ENCODE measurements around the gene HK1. TPM values are rescaled to one million over a fixed set of nuclear protein-coding genes. Genes with fewer than 3 reads are reported as not detected.
"Not testable (repeated sequence)": the region's sequence is repeated elsewhere in the genome, so short reads cannot be mapped to it uniquely, and the experiment has no call there.

HK1 gene
- total and polyA plus RNA-seq, 4 experiments from 2014 or later = 68.6 to 156 (median 112) TPM

- CTCF ChIA-PET (ENCODE audit: partially characterized antibody) = no interaction called here
- Histone ChIP-seq H3K4me1 (ENCODE audit: insufficient read depth, low read length) (no peaks in the 10 kb centered on the region), H3K27me3 (ENCODE audit: insufficient read depth, low read length) (no peaks in the 10 kb centered on the region), H3K27ac (ENCODE audit: low read depth, low read length) (no peak overlapping the region), H3K36me3 (ENCODE audit: insufficient read depth, low read length) (no peaks in the 10 kb centered on the region), H3K9me3 (ENCODE audit: control insufficient read depth in 1 of 2, low read length in 2 of 2) (no peaks in the 10 kb centered on the region), H3K4me3 (ENCODE audit: low read length in 2 of 2) (no peak overlapping the region)
- H3K9me3 Mint-ChIP-seq = peaks cover 0 to 3% (median 0%) of the 10 kb centered on the region in 8 donors
- H3K27me3 Mint-ChIP-seq = peaks cover 0 to 5% of the 10 kb centered on the region in 2 donors
- no peak for DNase-seq
- POLR2A ChIA-PET (ENCODE audit: partially characterized antibody) = no interaction called here
- H3K4me3 Mint-ChIP-seq = no peak overlapping the region
- no peak overlapping the region for H3K27ac Mint-ChIP-seq
- no peaks in the 10 kb centered on the region for H3K4me1 Mint-ChIP-seq
- intact Hi-C loops (cut with micrococcal nuclease) = no loop called here
- no peaks in the 10 kb centered on the region for H3K36me3 Mint-ChIP-seq
Observed at GRCh38 chr10:69281507-69282413, 3.5 kb downstream of the HK1 start.

DNA sequence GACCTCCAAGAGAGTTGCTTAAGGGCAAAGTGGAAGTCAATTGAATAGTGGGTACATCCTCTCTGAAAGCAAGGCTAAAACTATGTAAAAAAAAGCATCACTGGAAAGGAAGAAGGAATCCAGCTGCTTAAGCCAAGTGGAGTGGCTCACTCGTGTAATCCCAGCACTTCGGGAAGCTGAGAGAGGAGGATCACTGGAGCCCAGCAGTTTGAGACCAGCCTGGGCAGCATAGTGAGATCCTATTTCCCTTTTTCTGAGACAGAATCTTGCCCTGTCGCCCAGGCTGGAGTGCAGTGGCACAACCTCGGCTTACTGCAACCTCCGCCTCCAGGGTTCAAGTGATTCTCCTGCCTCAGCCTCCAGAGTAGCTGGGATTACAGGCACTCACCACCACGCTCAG is 6.1 kb downstream of the HK1 start:
- H3K36me3 Mint-ChIP-seq; H3K27ac Mint-ChIP-seq; H3K4me3 Mint-ChIP-seq; CTCF ChIA-PET (ENCODE audit: partially characterized antibody); H3K4me1 ChIP-seq (ENCODE audit: insufficient read depth, low read length); H3K9me3 Mint-ChIP-seq; H3K4me3 ChIP-seq (ENCODE audit: low read length in 2 of 2); H3K4me1 Mint-ChIP-seq; intact Hi-C loops (cut with micrococcal nuclease); POLR2A ChIA-PET (ENCODE audit: partially characterized antibody); H3K9me3 ChIP-seq (ENCODE audit: control insufficient read depth in 1 of 2, low read length in 2 of 2); DNase-seq; H3K27me3 Mint-ChIP-seq; H3K27ac ChIP-seq (ENCODE audit: low read depth, low read length); H3K27me3 ChIP-seq (ENCODE audit: insufficient read depth, low read length); H3K36me3 ChIP-seq (ENCODE audit: insufficient read depth, low read length): not testable (repeated sequence)

DNA sequence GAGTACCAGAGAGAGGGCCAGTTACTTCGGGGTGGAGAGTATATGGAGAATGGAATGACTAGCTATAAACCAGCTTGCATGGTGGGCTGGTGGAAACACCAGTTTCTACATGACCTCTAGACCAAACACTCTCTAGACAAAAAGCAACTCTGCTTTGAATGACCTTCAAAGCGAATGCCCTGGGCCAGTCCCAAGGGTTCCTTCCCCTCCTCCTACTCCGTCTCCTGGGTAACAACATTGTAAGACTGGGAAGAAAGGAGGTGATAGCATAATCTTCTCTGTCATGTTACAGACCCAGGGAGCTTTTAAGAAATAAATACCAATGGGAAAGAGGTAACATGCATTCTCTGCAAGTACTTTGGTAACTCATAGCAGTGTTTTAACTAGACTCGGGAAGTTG is 7.4 kb downstream of the HK1 start:
- ChIA-PET POLR2A (ENCODE audit: partially characterized antibody) (no interaction called here), CTCF (ENCODE audit: partially characterized antibody) (no interaction called here)
- no peaks in the 10 kb centered on the region for H3K36me3 Mint-ChIP-seq
- intact Hi-C loops (cut with micrococcal nuclease) = no loop called here
- H3K27ac ChIP-seq (ENCODE audit: low read depth, low read length) = no peak overlapping the region
- no peaks in the 10 kb centered on the region for H3K27me3 ChIP-seq (ENCODE audit: insufficient read depth, low read length)
- H3K9me3 ChIP-seq (ENCODE audit: control insufficient read depth in 1 of 2, low read length in 2 of 2) = no peaks in the 10 kb centered on the region
- no peaks in the 10 kb centered on the region for H3K36me3 ChIP-seq (ENCODE audit: insufficient read depth, low read length)
- H3K4me1 Mint-ChIP-seq = no peaks in the 10 kb centered on the region
- H3K4me3 Mint-ChIP-seq = no peak overlapping the region
- H3K4me3 ChIP-seq (ENCODE audit: low read length in 2 of 2) = no peak overlapping the region
- peaks cover 0 to 3% (median 0%) of the 10 kb centered on the region in 8 donors for H3K9me3 Mint-ChIP-seq
- H3K27ac Mint-ChIP-seq = no peak overlapping the region
- peaks cover 0 to 6% of the 10 kb centered on the region in 2 donors for H3K27me3 Mint-ChIP-seq
- no peaks in the 10 kb centered on the region for H3K4me1 ChIP-seq (ENCODE audit: insufficient read depth, low read length)
- no peak for DNase-seq

GRCh38 chr10:69287181-69287580 is 8.9 kb downstream of the HK1 start:
- H3K4me1 ChIP-seq (ENCODE audit: insufficient read depth, low read length) = no peaks in the 10 kb centered on the region
- H3K4me3 Mint-ChIP-seq = no peak overlapping the region

GRCh38 chr10:69290993-69291392 is 12.7 kb downstream of the HK1 start:
- no peaks in the 10 kb centered on the region for H3K9me3 ChIP-seq (ENCODE audit: control insufficient read depth in 1 of 2, low read length in 2 of 2)
- no peak overlapping the region for H3K27ac Mint-ChIP-seq
- H3K27me3 Mint-ChIP-seq = peaks cover 0 to 2% of the 10 kb centered on the region in 2 donors
- intact Hi-C loops (cut with micrococcal nuclease) = no loop called here
- DNase-seq = no peak
- no peaks in the 10 kb centered on the region for H3K36me3 ChIP-seq (ENCODE audit: insufficient read depth, low read length)
- no peak overlapping the region for H3K27ac ChIP-seq (ENCODE audit: low read depth, low read length)
- no peaks in the 10 kb centered on the region for H3K9me3 Mint-ChIP-seq
- H3K4me3 ChIP-seq (ENCODE audit: low read length in 2 of 2) = no peak overlapping the region
- H3K4me1 Mint-ChIP-seq = peaks cover 0 to 3% (median 0%) of the 10 kb centered on the region in 4 donors
- ChIA-PET POLR2A (ENCODE audit: partially characterized antibody) (no interaction called here), CTCF (ENCODE audit: partially characterized antibody) (no interaction called here)
- H3K4me1 ChIP-seq (ENCODE audit: insufficient read depth, low read length) = no peaks in the 10 kb centered on the region
- no peaks in the 10 kb centered on the region for H3K27me3 ChIP-seq (ENCODE audit: insufficient read depth, low read length)
- no peaks in the 10 kb centered on the region for H3K36me3 Mint-ChIP-seq
- no peak overlapping the region for H3K4me3 Mint-ChIP-seq

More at GRCh38 chr10:69287181-69287580, 8.9 kb downstream of the HK1 start:
- intact Hi-C loops (cut with micrococcal nuclease) = no loop called here
- no peaks in the 10 kb centered on the region for H3K9me3 Mint-ChIP-seq
- H3K27me3 Mint-ChIP-seq = peaks cover 0 to 2% of the 10 kb centered on the region in 2 donors
- DNase-seq = no peak
- POLR2A ChIA-PET (ENCODE audit: partially characterized antibody) = no interaction called here
- no peaks in the 10 kb centered on the region for H3K4me1 Mint-ChIP-seq
- Histone ChIP-seq H3K36me3 (ENCODE audit: insufficient read depth, low read length) (no peaks in the 10 kb centered on the region), H3K27me3 (ENCODE audit: insufficient read depth, low read length) (no peaks in the 10 kb centered on the region), H3K9me3 (ENCODE audit: control insufficient read depth in 1 of 2, low read length in 2 of 2) (no peaks in the 10 kb centered on the region), H3K27ac (ENCODE audit: low read depth, low read length) (no peak overlapping the region), H3K4me3 (ENCODE audit: low read length in 2 of 2) (no peak overlapping the region)
- H3K27ac Mint-ChIP-seq = no peak overlapping the region
- CTCF ChIA-PET (ENCODE audit: partially characterized antibody) = interaction anchor here (1.4 kb wide), 1 partner anchor 106 kb away, joined by 4 read pairs; no protein-coding TSS in a partner anchor
- H3K36me3 Mint-ChIP-seq = no peaks in the 10 kb centered on the region

GRCh38 chr10:69292459-69292858 is 14.2 kb downstream of the HK1 start:
- no peaks in the 10 kb centered on the region for H3K36me3 Mint-ChIP-seq
- intact Hi-C loops (cut with micrococcal nuclease) = no loop called here
- H3K9me3 Mint-ChIP-seq = no peaks in the 10 kb centered on the region
- H3K4me3 ChIP-seq (ENCODE audit: low read length in 2 of 2) = no peak overlapping the region
- H3K36me3 ChIP-seq (ENCODE audit: insufficient read depth, low read length) = no peaks in the 10 kb centered on the region
- ChIA-PET CTCF (ENCODE audit: partially characterized antibody) (no interaction called here), POLR2A (ENCODE audit: partially characterized antibody) (no interaction called here)
- H3K4me1 ChIP-seq (ENCODE audit: insufficient read depth, low read length) = no peaks in the 10 kb centered on the region
- no peak overlapping the region for H3K27ac ChIP-seq (ENCODE audit: low read depth, low read length)
- no peak for DNase-seq
- H3K27me3 Mint-ChIP-seq = peaks cover 0 to 2% of the 10 kb centered on the region in 2 donors
- no peak overlapping the region for H3K4me3 Mint-ChIP-seq
- H3K27ac Mint-ChIP-seq = no peak overlapping the region
- no peaks in the 10 kb centered on the region for H3K27me3 ChIP-seq (ENCODE audit: insufficient read depth, low read length)
- H3K4me1 Mint-ChIP-seq = peaks cover 0 to 3% (median 0%) of the 10 kb centered on the region in 4 donors
- H3K9me3 ChIP-seq (ENCODE audit: control insufficient read depth in 1 of 2, low read length in 2 of 2) = no peaks in the 10 kb centered on the region

- H3K9me3 ChIP-seq (ENCODE audit: control insufficient read depth in 1 of 2, low read length in 2 of 2) = no peaks in the 10 kb centered on the region
- DNase-seq = no peak
- Mint-ChIP-seq H3K4me1 (peaks cover 0 to 3% (median 0%) of the 10 kb centered on the region in 4 donors), H3K4me3 (no peak overlapping the region), H3K27ac (no peak overlapping the region), H3K9me3 (no peaks in the 10 kb centered on the region), H3K36me3 (no peaks in the 10 kb centered on the region), H3K27me3 (no peaks in the 10 kb centered on the region)
- H3K4me1 ChIP-seq (ENCODE audit: insufficient read depth, low read length) = no peaks in the 10 kb centered on the region
- ChIA-PET POLR2A (ENCODE audit: partially characterized antibody) (no interaction called here), CTCF (ENCODE audit: partially characterized antibody) (no interaction called here)
- H3K27me3 ChIP-seq (ENCODE audit: insufficient read depth, low read length) = no peaks in the 10 kb centered on the region
- no peak overlapping the region for H3K27ac ChIP-seq (ENCODE audit: low read depth, low read length)
- no peaks in the 10 kb centered on the region for H3K36me3 ChIP-seq (ENCODE audit: insufficient read depth, low read length)
- intact Hi-C loops (cut with micrococcal nuclease) = no loop called here
- no peak overlapping the region for H3K4me3 ChIP-seq (ENCODE audit: low read length in 2 of 2)
Observed at GRCh38 chr10:69295027-69295636, 16.8 kb downstream of the HK1 start.
